Measurements from ENCODE around the gene OR9I1. TPM values are rescaled to one million over a fixed set of nuclear protein-coding genes. Genes with fewer than 3 reads are reported as not detected.

OR9I1 gene
- total RNA-seq (not detected), polyA plus RNA-seq (not detected)

- WGBS, result 38% methylated on average over 4 of the region's 4 CpGs
- Histone ChIP-seq H3K4me1 (ENCODE audit: control insufficient read depth in 4 of 4, insufficient read depth in 4 of 4, low read length in 3 of 4) (no peaks in the 10 kb centered on the region), H3K27me3 (ENCODE audit: control insufficient read depth in 4 of 4, insufficient read depth in 4 of 4, low read length in 3 of 4) (peaks cover 0 to 2% (median 0%) of the 10 kb centered on the region in 4 donors), H3K27ac (ENCODE audit: low read depth in 1 of 2, low read length in 2 of 2) (no peak within 1 kb of the TSS), H3K4me3 (ENCODE audit: low read depth in 1 of 3, low read length in 3 of 3) (no peak within 1 kb of the TSS), H3K36me3 (ENCODE audit: control insufficient read depth in 4 of 4, insufficient read depth in 3 of 4, low read depth in 1 of 4, low read length in 3 of 4) (no peaks in the 10 kb centered on the region), H3K9me3 (ENCODE audit: control insufficient read depth in 4 of 4, low read length in 3 of 4) (peaks cover 0 to 3% (median 0%) of the 10 kb centered on the region in 4 donors), H3K9ac (ENCODE audit: low read depth in 1 of 2, low read length in 2 of 2) (no peak within 1 kb of the TSS)
- TF ChIP-seq HNF4A (conservative IDR thresholded peaks at IDR 0.05) (no peak), GABPA (IDR thresholded peaks at IDR 0.05 in 1 of 2, conservative IDR thresholded peaks at IDR 0.05 in 1 of 2) (no peak), CTCF (IDR thresholded peaks at IDR 0.05; ENCODE audit: low read depth, low read length, missing input control) (no peak), NR2F2 (IDR thresholded peaks at IDR 0.05) (no peak), ZBTB33 (IDR thresholded peaks at IDR 0.05) (no peak), HNF4G (IDR thresholded peaks at IDR 0.05) (no peak), TAF1 (conservative IDR thresholded peaks at IDR 0.05) (no peak), JUND (IDR thresholded peaks at IDR 0.05) (no peak), FOXA1 (IDR thresholded peaks at IDR 0.05) (no peak), MAX (IDR thresholded peaks at IDR 0.05) (no peak), RAD21 (IDR thresholded peaks at IDR 0.05) (no peak), YY1 (IDR thresholded peaks at IDR 0.05) (no peak), REST (IDR thresholded peaks at IDR 0.05) (no peak), ATF3 (IDR thresholded peaks at IDR 0.05) (no peak), RXRA (IDR thresholded peaks at IDR 0.05) (no peak), SP1 (IDR thresholded peaks at IDR 0.05) (no peak), FOXA2 (IDR thresholded peaks at IDR 0.05) (no peak), EGR1 (IDR thresholded peaks at IDR 0.05; ENCODE audit: low read depth in 2 of 2) (no peak)
- no peak for DNase-seq (ENCODE audit: low spot score)
Measured at GRCh38 chr11:58125469-58125868, at the start of gene OR9I1. Gene OR9I1 (minus strand): TSS chr11:58125530. CDS start chr11:58119444, 6,086 bp downstream.

Data from liver (tissue), 9 donors.